Stimulated activated naive B cell treated with anti-CD40 and anti-IgM and Interleukin-4, amounts not matched to agents 10 μg/mL and 1 μg/mL and 100 μg/mL, for 72 hours (primary cell): ENCODE data around the gene CDK6.

Source experiments
- ATAC-seq, 2 donors: fragments of 150-1000 bp; cut with Tn5 transposase; replicated peaks; 2 replicates each; pipeline ENCODE4 v1.10.0; 2021; ENCODE audit warnings: moderate library complexity in 1 of 2
- DNase-seq: peaks from one replicate; pipeline ENCODE4 v3.0.0; 2021
- H3K27ac Mint-ChIP-seq: one replicate; pipeline ENCODE4 v1.8.0; 2022; ENCODE audit warnings: mild to moderate bottlenecking, mixed read lengths
- H3K27me3 Mint-ChIP-seq, 2 donors: one replicate each; pipeline ENCODE4 v1.8.0; 2022; ENCODE audit warnings: mixed read lengths in 2 of 2
- H3K36me3 Mint-ChIP-seq, 2 donors: one replicate each; pipeline ENCODE4 v1.8.0; 2022; ENCODE audit warnings: mixed read lengths in 2 of 2, mild to moderate bottlenecking in 1 of 2
- H3K4me1 Mint-ChIP-seq, 2 donors: one replicate each; pipeline ENCODE4 v1.8.0; 2022; ENCODE audit warnings: mixed read lengths in 2 of 2, mild to moderate bottlenecking in 1 of 2
- H3K4me3 Mint-ChIP-seq, 2 donors: one replicate each; pipeline ENCODE4 v1.8.0; 2022; ENCODE audit warnings: mild to moderate bottlenecking in 2 of 2, mixed read lengths in 2 of 2, moderate library complexity in 1 of 2
- H3K9me3 Mint-ChIP-seq, 2 donors: one replicate each; pipeline ENCODE4 v1.8.0; 2022; ENCODE audit warnings: mixed read lengths in 2 of 2, mild to moderate bottlenecking in 1 of 2

The CDK6 gene

DNA sequence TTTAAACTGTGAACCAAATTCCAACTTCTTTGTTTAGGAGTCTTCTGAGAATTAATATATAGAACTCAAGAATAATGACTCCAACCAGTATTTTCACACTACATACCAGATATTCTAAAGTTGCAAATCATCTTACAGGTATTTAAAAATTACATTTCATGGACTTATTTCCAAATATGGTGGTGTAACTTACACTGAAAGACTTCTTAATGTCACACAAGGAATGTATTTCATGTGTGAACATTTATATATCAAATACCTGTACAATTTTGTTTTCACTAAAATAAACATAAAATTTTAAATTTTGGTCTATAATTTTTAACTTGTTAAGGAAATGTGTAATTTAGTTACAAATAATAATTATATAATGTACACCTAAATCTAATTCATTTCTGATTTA is 2.6 kb upstream of the CDK6 start:
- Mint-ChIP-seq H3K27me3 (no peaks in the 10 kb centered on the region), H3K4me1 (peaks cover 8% of the 10 kb centered on the region in 2 donors), H3K36me3 (peaks cover 3 to 4% of the 10 kb centered on the region in 2 donors), H3K27ac (no peak overlapping the region), H3K9me3 (peaks cover 6 to 7% of the 10 kb centered on the region in 2 donors), H3K4me3 (no peak overlapping the region)
- DNase-seq: no peak
- ATAC-seq: no peak

GRCh38 chr7:92837000-92837749 is 802 bp upstream of the CDK6 start:
- H3K4me1 Mint-ChIP-seq: peaks cover 16 to 19% of the 10 kb centered on the region in 2 donors
- peak overlapping the region; percentile 87 for H3K27ac Mint-ChIP-seq
- H3K9me3 Mint-ChIP-seq: no peaks in the 10 kb centered on the region
- peaks cover 5 to 15% of the 10 kb centered on the region in 2 donors for H3K36me3 Mint-ChIP-seq
- peak overlapping the region; percentile 88 to 99 for H3K4me3 Mint-ChIP-seq
- no peaks in the 10 kb centered on the region for H3K27me3 Mint-ChIP-seq
- DNase-seq (no peak), ATAC-seq (no peak)

DNA sequence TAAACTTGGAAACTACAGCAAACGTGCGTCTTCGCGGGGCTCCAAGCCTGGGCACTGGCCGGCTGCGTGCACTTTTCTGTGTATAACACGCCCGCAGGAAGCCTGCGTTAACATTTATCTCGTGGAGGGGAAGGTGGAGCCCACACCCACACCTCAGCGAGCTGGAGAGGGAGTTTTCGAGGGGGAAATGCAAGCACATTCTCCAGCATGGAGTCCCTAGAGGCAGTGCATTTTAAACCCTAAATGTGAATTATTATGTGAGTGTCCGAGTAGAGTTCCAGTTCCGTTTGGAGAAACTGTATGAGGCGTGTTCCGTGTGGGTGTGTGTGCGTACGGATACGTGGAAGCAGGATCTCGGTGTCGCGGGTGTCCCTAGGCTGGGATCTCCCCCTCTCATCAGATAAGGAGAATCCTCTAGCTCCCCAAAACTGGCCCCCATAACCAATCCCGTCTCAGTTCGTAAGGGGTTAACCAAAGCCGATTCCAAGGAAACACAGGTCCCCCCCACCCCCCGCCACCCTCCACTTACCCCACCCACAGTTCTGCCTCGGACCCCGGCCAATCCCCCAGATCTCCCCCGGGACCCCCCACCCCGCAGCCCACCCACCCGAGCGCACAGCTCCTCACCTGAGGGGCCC is 403 bp downstream of the CDK6 start:
- H3K27me3 Mint-ChIP-seq: no peaks in the 10 kb centered on the region
- H3K4me1 Mint-ChIP-seq: peaks cover 18 to 28% of the 10 kb centered on the region in 2 donors
- no peaks in the 10 kb centered on the region for H3K9me3 Mint-ChIP-seq
- H3K4me3 Mint-ChIP-seq: peak overlapping the region; percentile 88 to 99
- peak; percentile 35 to 39 for ATAC-seq
- H3K36me3 Mint-ChIP-seq: peaks cover 5 to 17% of the 10 kb centered on the region in 2 donors
- DNase-seq: peak; percentile 53
- H3K27ac Mint-ChIP-seq: peak overlapping the region; percentile 88

DNA sequence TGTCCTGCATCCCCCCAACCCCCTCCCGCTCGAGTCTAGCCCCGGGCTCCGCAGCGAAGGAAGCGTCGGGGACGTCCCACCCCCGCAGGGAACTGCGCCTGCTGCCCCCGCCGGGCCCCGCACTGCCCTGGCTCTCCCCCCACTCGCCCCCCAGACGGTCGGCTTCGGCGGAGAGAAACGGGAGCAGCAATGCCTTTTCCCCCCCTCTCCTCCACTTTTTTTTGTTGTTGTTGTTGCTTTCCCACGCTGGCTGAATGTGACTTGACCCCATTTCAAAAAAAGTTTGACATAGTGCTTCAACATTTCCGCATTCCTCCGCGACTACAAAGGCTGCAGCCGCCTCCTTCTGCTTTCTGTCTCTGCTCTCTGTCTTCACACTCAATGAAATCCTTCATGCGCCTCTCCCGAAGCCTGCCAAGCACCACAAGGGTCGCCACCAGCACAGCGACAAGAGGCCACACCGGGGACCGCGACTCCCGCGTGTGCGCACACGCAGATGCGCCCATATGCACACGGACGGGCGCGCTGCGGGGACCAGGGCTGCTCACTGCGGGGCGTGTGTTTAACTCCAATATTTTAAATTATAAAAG is 1.0 kb downstream of the CDK6 start:
- peak overlapping the region; percentile 83 for H3K27ac Mint-ChIP-seq
- peak overlapping the region; percentile 88 to 99 for H3K4me3 Mint-ChIP-seq

GRCh38 chr7:92834507-92835260 is 1.7 kb downstream of the CDK6 start:
- no peaks in the 10 kb centered on the region for H3K9me3 Mint-ChIP-seq
- peaks cover 21 to 32% of the 10 kb centered on the region in 2 donors for H3K4me1 Mint-ChIP-seq
- DNase-seq (no peak), ATAC-seq (no peak)
- H3K36me3 Mint-ChIP-seq: peaks cover 5 to 17% of the 10 kb centered on the region in 2 donors
- peak overlapping the region; percentile 97 for H3K27ac Mint-ChIP-seq
- peak overlapping the region; percentile 88 to 99 for H3K4me3 Mint-ChIP-seq
- no peaks in the 10 kb centered on the region for H3K27me3 Mint-ChIP-seq

More for the DNA sequence above, 1.0 kb downstream of the CDK6 start:
- ATAC-seq (peak; percentile 13 to 18), DNase-seq (peak; percentile 41)
- Mint-ChIP-seq H3K36me3 (peaks cover 5 to 17% of the 10 kb centered on the region in 2 donors), H3K4me1 (peaks cover 21 to 29% of the 10 kb centered on the region in 2 donors), H3K9me3 (no peaks in the 10 kb centered on the region), H3K27me3 (no peaks in the 10 kb centered on the region)

DNA sequence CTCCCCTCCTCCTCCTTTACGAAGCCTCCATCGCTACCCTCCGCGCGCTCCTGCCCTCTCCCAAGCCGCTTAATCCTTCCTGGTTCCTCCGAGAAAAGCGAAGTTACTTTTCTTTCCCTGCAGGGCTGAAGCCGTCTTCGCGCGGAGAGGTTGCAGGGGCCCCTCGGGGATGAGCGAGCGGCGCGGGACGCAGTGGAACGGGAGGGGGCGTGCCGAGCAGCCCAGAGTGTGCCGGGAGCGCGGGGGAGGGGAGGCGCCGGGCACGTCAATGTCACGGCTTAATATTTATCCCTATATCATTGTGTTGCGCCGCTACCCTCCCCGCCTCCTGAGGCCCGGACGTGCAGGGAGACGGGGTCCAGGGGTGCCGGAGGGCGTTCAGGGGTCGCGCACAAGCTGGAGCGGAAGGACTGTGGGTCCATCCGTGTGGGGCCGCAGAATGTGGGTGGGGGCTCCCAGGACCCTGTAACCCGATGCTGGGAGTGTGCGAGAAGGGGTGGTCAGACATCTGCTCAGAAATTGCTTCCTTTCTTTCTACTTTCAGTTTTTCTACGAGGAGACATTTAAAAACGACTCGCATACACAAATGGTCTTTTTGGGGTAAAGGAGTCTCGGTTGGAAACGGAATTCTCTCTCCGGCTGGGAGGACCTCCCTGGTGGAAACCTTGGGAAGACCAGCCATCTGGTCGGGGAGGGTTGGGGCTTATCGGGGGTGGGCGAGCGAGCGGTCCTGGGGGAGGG is 2.4 kb downstream of the CDK6 start:
- peak overlapping the region; percentile 97 for H3K27ac Mint-ChIP-seq
- peak overlapping the region; percentile 88 to 99 for H3K4me3 Mint-ChIP-seq
- H3K36me3 Mint-ChIP-seq: peaks cover 5 to 17% of the 10 kb centered on the region in 2 donors
- DNase-seq (peak; percentile 69), ATAC-seq (peak; percentile 46 to 57)
- no peaks in the 10 kb centered on the region for H3K9me3 Mint-ChIP-seq
- peaks cover 21 to 36% of the 10 kb centered on the region in 2 donors for H3K4me1 Mint-ChIP-seq
- no peaks in the 10 kb centered on the region for H3K27me3 Mint-ChIP-seq

DNA sequence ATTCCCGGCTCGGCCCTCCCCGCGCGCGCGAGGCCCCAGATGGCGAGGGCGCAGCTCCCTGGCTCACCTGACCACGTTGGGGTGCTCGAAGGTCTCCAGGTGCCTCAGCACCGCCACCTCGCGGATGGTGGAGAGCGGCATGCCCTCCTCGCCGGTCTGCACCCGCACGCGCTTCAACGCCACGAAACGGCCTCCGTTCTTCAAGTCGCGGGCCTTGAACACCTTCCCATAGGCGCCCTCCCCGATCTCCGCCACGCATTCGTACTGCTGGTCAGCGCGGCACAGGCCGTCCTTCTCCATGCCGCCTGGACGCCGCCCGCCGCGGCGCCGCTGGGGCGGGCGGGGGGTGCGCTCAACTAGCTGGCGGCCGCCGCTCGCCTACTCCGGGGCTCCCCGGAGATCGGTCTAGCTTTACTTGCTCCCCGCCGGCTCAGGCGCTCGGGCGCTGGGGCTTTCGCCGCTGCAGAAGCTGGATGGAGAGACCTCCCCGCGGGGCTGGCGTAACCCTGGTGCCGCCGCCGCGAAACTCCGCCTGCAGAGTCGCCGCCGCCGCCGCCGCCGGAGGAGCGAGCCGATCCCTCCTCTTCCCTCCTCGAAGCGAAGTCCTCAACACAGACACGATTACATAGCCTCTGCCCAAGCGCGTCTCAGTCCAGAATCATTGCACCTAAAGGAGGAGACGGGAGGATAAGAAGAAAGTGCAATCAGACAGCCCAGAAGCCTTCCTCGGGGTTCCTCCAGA is 3.2 kb downstream of the CDK6 start:
- H3K9me3 Mint-ChIP-seq: no peaks in the 10 kb centered on the region
- peak; percentile 71 to 72 for ATAC-seq
- peaks cover 21 to 36% of the 10 kb centered on the region in 2 donors for H3K4me1 Mint-ChIP-seq
- H3K4me3 Mint-ChIP-seq: peak overlapping the region; percentile 88 to 99
- H3K27ac Mint-ChIP-seq: peak overlapping the region; percentile 97
- DNase-seq: peak; percentile 85
- H3K27me3 Mint-ChIP-seq: no peaks in the 10 kb centered on the region
- H3K36me3 Mint-ChIP-seq: peaks cover 5 to 19% of the 10 kb centered on the region in 2 donors

DNA sequence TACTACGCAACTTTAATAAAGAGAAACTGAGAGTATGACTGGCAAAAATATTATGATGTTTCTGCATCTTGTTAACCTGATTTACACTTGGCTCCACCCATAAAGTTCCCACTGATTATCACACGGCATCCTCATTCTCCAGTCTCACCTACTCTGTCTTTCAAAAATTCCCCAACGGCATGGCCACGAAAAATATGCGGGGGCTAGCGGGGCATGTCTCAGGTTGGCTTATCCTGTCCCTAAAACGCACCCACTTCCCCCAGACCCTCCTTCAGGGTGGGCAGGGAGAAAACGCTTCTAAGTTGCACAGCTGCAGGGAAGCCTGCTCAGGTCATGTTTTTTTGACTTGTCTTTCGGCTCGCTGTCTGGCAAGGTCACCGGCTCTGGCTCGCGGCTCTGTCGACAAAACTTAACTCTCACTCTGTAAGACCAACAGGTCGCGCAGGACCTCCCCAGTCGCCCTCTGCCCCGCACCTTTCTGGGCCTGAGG is 3.8 kb downstream of the CDK6 start:
- ATAC-seq (peak; percentile 6), DNase-seq (no peak)
- Mint-ChIP-seq H3K27ac (peak overlapping the region; percentile 80), H3K27me3 (no peaks in the 10 kb centered on the region), H3K9me3 (no peaks in the 10 kb centered on the region), H3K4me3 (peak overlapping the region; percentile 88 to 99), H3K36me3 (peaks cover 5 to 20% of the 10 kb centered on the region in 2 donors), H3K4me1 (peaks cover 21 to 38% of the 10 kb centered on the region in 2 donors)

GRCh38 chr7:92831716-92832533 is 4.4 kb downstream of the CDK6 start:
- Mint-ChIP-seq H3K27me3 (no peaks in the 10 kb centered on the region), H3K9me3 (no peaks in the 10 kb centered on the region), H3K4me3 (peak overlapping the region; percentile 88 to 99), H3K27ac (peak overlapping the region; percentile 80), H3K36me3 (peaks cover 5 to 20% of the 10 kb centered on the region in 2 donors), H3K4me1 (peaks cover 22 to 37% of the 10 kb centered on the region in 2 donors)
- DNase-seq: no peak
- ATAC-seq: no peak

DNA sequence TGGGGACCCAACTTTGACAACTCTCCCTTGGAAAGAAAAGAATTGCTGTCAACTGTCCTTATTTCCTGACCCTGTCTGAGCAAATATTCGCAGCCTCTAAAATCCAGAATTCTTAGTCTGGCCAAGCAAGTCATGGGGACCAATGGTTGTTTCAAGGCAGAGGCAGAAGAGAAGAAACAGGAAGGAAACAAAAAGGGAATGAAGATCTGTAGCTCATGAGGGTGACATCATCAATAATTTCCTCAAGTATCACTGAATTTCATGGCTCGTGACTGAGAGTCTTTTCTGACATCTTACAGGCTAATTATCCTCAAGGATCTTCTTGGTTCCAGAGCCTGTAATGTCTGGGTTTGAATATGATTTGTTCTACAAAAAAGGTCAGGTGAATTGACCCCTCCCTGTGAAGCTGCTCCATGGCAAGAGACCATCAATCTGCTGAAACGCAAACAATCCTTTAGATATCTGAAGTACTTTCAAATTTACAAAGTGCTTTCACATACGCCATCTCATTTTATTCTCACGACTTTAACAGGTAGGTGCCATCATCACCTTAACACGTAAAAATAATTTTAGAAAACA is 5.8 kb downstream of the CDK6 start:
- H3K36me3 Mint-ChIP-seq: peaks cover 5 to 20% of the 10 kb centered on the region in 2 donors
- peaks cover 29 to 41% of the 10 kb centered on the region in 2 donors for H3K4me1 Mint-ChIP-seq
- peak overlapping the region in 1 of 2 donors; percentile 88 for H3K4me3 Mint-ChIP-seq
- H3K27ac Mint-ChIP-seq: peak overlapping the region; percentile 25
- H3K9me3 Mint-ChIP-seq: no peaks in the 10 kb centered on the region
- no peak for ATAC-seq
- no peaks in the 10 kb centered on the region for H3K27me3 Mint-ChIP-seq
- DNase-seq: no peak

- Mint-ChIP-seq H3K36me3 (peaks cover 8 to 20% of the 10 kb centered on the region in 2 donors), H3K9me3 (no peaks in the 10 kb centered on the region), H3K27ac (no peak overlapping the region), H3K27me3 (no peaks in the 10 kb centered on the region), H3K4me3 (no peak overlapping the region), H3K4me1 (peaks cover 32 to 47% of the 10 kb centered on the region in 2 donors)
- no peak for ATAC-seq
- no peak for DNase-seq
These were observed 6.3 kb downstream of the CDK6 start for GRCh38 chr7:92830027-92830426.
